OCI-LY7 (cell line): ENCODE results near the gene CAMK2B.

Source experiments
- CTCF ChIP-seq: fragments of 200-600 bp; sonication (generic); conservative IDR thresholded peaks from 2 replicates; pipeline ENCODE4 v1.5.1; 2014; ENCODE audit warnings: mild to moderate bottlenecking, antibody characterized with exemption, low read length, moderate library complexity, mixed read lengths
- EZH2phosphoT487 ChIP-seq: fragments of 200-600 bp; sonication (generic); IDR thresholded peaks from 2 replicates; pipeline ENCODE4 v1.6.1; 2018; ENCODE audit warnings: low read depth, borderline replicate concordance, mild to moderate bottlenecking, mixed run types, antibody characterized with exemption, low read length, moderate library complexity, mixed read lengths

GRCh38 chr7:44240983-44241510, 84.3 kb downstream of the CAMK2B start:
- TF ChIP-seq CTCF (peak; percentile 91), EZH2phosphoT487 (no peak)
